Astrocyte (in vitro differentiated cells and primary cell): ENCODE results near the gene PIGU. TPM values are rescaled to one million over a fixed set of nuclear protein-coding genes. Genes with fewer than 3 reads are reported as not detected.
"Not testable (repeated sequence)": the region's sequence is repeated elsewhere in the genome, so short reads cannot be mapped to it uniquely, and the experiment has no call there.

Experiments
- DNase-seq: peaks from one replicate; pipeline ENCODE4 v3.0.0-alpha.2; 2010; ENCODE audit warnings: low read depth
- FAIRE-seq: peaks from 2 replicates; lab custom pipeline; 2011; peaks lifted over from hg19 to GRCh38; lab: Jason Lieb, UNC
- H2AFZ ChIP-seq: 2 replicates; pipeline ENCODE4 v1.6.0; 2012; ENCODE audit warnings: low read depth, low read length, inconsistent platforms
- H3K27ac ChIP-seq: 2 replicates; pipeline ENCODE4 v1.5.1; 2011; ENCODE audit warnings: low read depth, low read length, inconsistent platforms
- H3K27me3 ChIP-seq: 2 replicates; pipeline ENCODE4 v1.6.0; 2011; ENCODE audit warnings: low read length, inconsistent platforms; ENCODE audit not compliant: insufficient read depth
- H3K36me3 ChIP-seq: 2 replicates; pipeline ENCODE4 v1.5.1; 2011; ENCODE audit warnings: low read length, inconsistent platforms; ENCODE audit not compliant: insufficient read depth
- H3K4me1 ChIP-seq: 2 replicates; pipeline ENCODE4 v1.5.1; 2011; ENCODE audit warnings: low read length, inconsistent platforms; ENCODE audit not compliant: insufficient read depth
- H3K4me2 ChIP-seq: 2 replicates; pipeline ENCODE4 v1.6.0; 2012; ENCODE audit warnings: low read length, inconsistent platforms
- H3K4me3 ChIP-seq: 2 replicates; pipeline ENCODE4 v1.5.1; 2011; ENCODE audit warnings: low read depth, mild to moderate bottlenecking, low read length, inconsistent platforms; ENCODE audit not compliant: insufficient read depth
- H3K79me2 ChIP-seq: 2 replicates; pipeline ENCODE4 v1.6.0; 2012; ENCODE audit warnings: mild to moderate bottlenecking, low read length, inconsistent platforms; ENCODE audit not compliant: insufficient read depth
- H3K9ac ChIP-seq: 2 replicates; pipeline ENCODE4 v1.6.0; 2012; ENCODE audit warnings: mild to moderate bottlenecking, low read length, inconsistent platforms
- H3K9me3 ChIP-seq: 2 replicates; pipeline ENCODE4 v1.5.1; 2012; ENCODE audit warnings: low read depth, mild to moderate bottlenecking, low read length, inconsistent platforms; ENCODE audit not compliant: insufficient read depth
- H4K20me1 ChIP-seq: 2 replicates; pipeline ENCODE4 v1.6.0; 2012; ENCODE audit warnings: low read length, inconsistent platforms; ENCODE audit not compliant: insufficient read depth
- H3K27ac Mint-ChIP-seq: one replicate; pipeline ENCODE4 v1.8.0; 2021; ENCODE audit warnings: mild to moderate bottlenecking, mixed read lengths; ENCODE audit not compliant: unreplicated experiment
- H3K27me3 Mint-ChIP-seq: one replicate; pipeline ENCODE4 v1.8.0; 2021; ENCODE audit warnings: low read depth, mixed read lengths; ENCODE audit not compliant: unreplicated experiment
- H3K36me3 Mint-ChIP-seq: one replicate; pipeline ENCODE4 v1.8.0; 2021; ENCODE audit warnings: low read depth, mixed read lengths; ENCODE audit not compliant: unreplicated experiment
- H3K4me1 Mint-ChIP-seq: one replicate; pipeline ENCODE4 v1.8.0; 2021; ENCODE audit warnings: low read depth, mixed read lengths; ENCODE audit not compliant: unreplicated experiment
- H3K4me3 Mint-ChIP-seq: one replicate; pipeline ENCODE4 v1.8.0; 2021; ENCODE audit warnings: mild to moderate bottlenecking, moderate library complexity, mixed read lengths; ENCODE audit not compliant: unreplicated experiment
- H3K9me3 Mint-ChIP-seq: one replicate; pipeline ENCODE4 v1.8.0; 2021; ENCODE audit warnings: mild to moderate bottlenecking, mixed read lengths; ENCODE audit not compliant: unreplicated experiment
- EZH2 ChIP-seq: IDR thresholded peaks from 2 replicates; pipeline ENCODE4 v1.6.1; 2012; ENCODE audit warnings: mild to moderate bottlenecking, low read length, inconsistent platforms; ENCODE audit not compliant: insufficient read depth
- total RNA-seq: library from RNA; stranded (reverse); gene quantifications from 2 replicates; pipeline ENCODE4 v1.2.1, GENCODE V29; 2021
- TF ChIP-seq, protein P1 (sequence below): IDR thresholded peaks from 2 replicates; pipeline ENCODE4 v1.5.1; 2011; ENCODE audit warnings: low read depth, mild to moderate bottlenecking, inconsistent platforms, low read length, moderate library complexity; ENCODE audit not compliant: insufficient read depth

The PIGU gene
- total RNA-seq, 1 donor from 2014 or later: 16.7 TPM

GRCh38 chr20:34673412-34673811, 3.5 kb downstream of the PIGU start:
- Histone ChIP-seq H4K20me1 (no peaks in the 10 kb centered on the region), H3K4me3 (no peak overlapping the region), H3K27ac (no peak overlapping the region), H3K36me3 (no peaks in the 10 kb centered on the region), H3K4me1 (peaks cover 3% of the 10 kb centered on the region), H3K27me3 (no peaks in the 10 kb centered on the region), H2AFZ (no peak overlapping the region), H3K4me2 (no peak overlapping the region), H3K79me2 (peaks cover 18% of the 10 kb centered on the region), H3K9ac (no peak overlapping the region), H3K9me3 (no peaks in the 10 kb centered on the region)
- no peak for DNase-seq
- Mint-ChIP-seq H3K27ac (no peak overlapping the region), H3K27me3 (no peaks in the 10 kb centered on the region), H3K4me3 (no peak overlapping the region), H3K4me1 (peaks cover 2% of the 10 kb centered on the region), H3K36me3 (no peaks in the 10 kb centered on the region), H3K9me3 (no peaks in the 10 kb centered on the region)
- FAIRE-seq: no peak
- TF ChIP-seq, protein P1, sequence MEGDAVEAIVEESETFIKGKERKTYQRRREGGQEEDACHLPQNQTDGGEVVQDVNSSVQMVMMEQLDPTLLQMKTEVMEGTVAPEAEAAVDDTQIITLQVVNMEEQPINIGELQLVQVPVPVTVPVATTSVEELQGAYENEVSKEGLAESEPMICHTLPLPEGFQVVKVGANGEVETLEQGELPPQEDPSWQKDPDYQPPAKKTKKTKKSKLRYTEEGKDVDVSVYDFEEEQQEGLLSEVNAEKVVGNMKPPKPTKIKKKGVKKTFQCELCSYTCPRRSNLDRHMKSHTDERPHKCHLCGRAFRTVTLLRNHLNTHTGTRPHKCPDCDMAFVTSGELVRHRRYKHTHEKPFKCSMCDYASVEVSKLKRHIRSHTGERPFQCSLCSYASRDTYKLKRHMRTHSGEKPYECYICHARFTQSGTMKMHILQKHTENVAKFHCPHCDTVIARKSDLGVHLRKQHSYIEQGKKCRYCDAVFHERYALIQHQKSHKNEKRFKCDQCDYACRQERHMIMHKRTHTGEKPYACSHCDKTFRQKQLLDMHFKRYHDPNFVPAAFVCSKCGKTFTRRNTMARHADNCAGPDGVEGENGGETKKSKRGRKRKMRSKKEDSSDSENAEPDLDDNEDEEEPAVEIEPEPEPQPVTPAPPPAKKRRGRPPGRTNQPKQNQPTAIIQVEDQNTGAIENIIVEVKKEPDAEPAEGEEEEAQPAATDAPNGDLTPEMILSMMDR: no peak
- TF ChIP-seq EZH2: no peak

DNA sequence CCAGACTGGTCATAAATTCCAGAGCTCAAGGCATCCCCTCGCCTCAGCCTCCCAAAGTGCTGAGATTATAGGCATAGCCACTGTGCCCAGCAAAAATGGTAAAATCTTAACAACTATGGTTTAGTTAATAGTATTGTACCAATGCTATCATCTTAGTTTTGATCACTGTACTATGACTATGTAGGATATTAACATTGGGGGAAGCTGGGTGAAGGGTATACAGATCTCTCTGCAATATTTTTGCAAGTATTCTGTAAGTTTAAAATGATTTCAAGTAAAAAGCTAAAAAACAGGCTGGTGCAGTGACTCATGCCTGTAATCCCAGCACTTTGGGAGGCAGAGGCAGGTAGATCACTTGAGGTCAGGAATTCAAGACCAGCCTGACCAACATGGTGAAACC, 7.8 kb downstream of the PIGU start:
- no peaks in the 10 kb centered on the region for H3K27me3 Mint-ChIP-seq
- Histone ChIP-seq H3K9me3 (no peaks in the 10 kb centered on the region), H3K4me3 (no peak overlapping the region), H3K27me3 (no peaks in the 10 kb centered on the region), H3K79me2 (no peaks in the 10 kb centered on the region), H3K9ac (no peak overlapping the region), H3K27ac (no peak overlapping the region), H3K36me3 (no peaks in the 10 kb centered on the region), H2AFZ (no peak overlapping the region), H3K4me2 (no peak overlapping the region), H3K4me1 (no peaks in the 10 kb centered on the region), H4K20me1 (peaks cover 9% of the 10 kb centered on the region)
- H3K4me3 Mint-ChIP-seq: no peak overlapping the region
- FAIRE-seq (no peak), DNase-seq (no peak)
- no peaks in the 10 kb centered on the region for H3K9me3 Mint-ChIP-seq
- no peak for TF ChIP-seq EZH2
- TF ChIP-seq, protein P1: no peak
- no peak overlapping the region for H3K27ac Mint-ChIP-seq
- no peaks in the 10 kb centered on the region for H3K4me1 Mint-ChIP-seq
- no peaks in the 10 kb centered on the region for H3K36me3 Mint-ChIP-seq

- H3K4me3 ChIP-seq, H3K9me3 ChIP-seq, H3K27ac Mint-ChIP-seq, DNase-seq, H3K36me3 Mint-ChIP-seq, H3K4me2 ChIP-seq, H3K9ac ChIP-seq, H3K4me1 ChIP-seq, H3K36me3 ChIP-seq, H3K27ac ChIP-seq, H3K27me3 ChIP-seq, H2AFZ ChIP-seq, FAIRE-seq, H3K9me3 Mint-ChIP-seq, H3K27me3 Mint-ChIP-seq, H3K79me2 ChIP-seq, H3K4me3 Mint-ChIP-seq: not testable (repeated sequence)
- peaks cover 10% of the 10 kb centered on the region for H3K4me1 Mint-ChIP-seq
- peaks cover 33% of the 10 kb centered on the region for H4K20me1 ChIP-seq
Observed at GRCh38 chr20:34664751-34665150, 12.1 kb downstream of the PIGU start.
